ENCODE measurements around the gene SLC22A9.
"Not testable (repeated sequence)": the region's sequence is repeated elsewhere in the genome, so short reads cannot be mapped to it uniquely, and the experiment has no call there.

SLC22A9 gene

DNA sequence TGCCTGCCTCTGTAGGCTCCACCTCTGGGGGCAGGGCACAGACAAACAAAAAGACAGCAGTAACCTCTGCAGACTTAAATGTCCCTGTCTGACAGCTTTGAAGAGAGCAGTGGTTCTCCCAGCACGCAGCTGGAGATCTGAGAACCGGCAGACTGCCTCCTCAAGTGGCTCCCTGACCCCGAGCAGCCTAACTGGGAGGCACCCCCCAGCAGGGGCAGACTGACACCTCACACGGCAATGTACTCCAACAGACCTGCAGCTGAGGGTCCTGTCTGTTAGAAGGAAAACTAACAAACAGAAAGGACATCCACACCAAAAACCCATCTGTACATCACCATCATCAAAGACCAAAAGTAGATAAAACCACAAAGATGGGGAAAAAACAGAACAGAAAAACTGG, 66.2 kb downstream of the SLC22A9 start:
- not testable (repeated sequence) for H3K4me3 ChIP-seq (ENCODE audit: low read depth, low read length); DNase-seq (ENCODE audit: low read depth)

DNA sequence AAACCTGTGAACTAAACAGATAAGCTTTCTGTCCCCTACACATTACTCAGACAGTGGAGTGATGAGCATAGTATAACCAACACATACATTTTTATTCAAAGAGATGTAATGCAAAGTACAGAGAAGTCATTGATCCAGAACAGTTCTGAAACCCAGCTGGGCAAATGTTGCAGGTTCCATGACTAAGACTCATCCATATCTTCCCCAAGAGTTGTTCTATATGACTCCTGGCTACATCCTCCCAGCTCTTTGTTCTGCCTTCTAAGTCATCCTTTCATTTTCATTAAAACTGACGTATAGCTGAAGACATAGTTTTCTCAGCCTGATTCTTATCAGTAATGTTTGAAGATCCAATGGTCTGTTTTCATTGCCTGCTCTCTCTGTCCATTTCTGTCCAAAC, 74.1 kb downstream of the SLC22A9 start:
- no peak for DNase-seq (ENCODE audit: low read depth)
- H3K4me3 ChIP-seq (ENCODE audit: low read depth, low read length): no peak overlapping the region

DNA sequence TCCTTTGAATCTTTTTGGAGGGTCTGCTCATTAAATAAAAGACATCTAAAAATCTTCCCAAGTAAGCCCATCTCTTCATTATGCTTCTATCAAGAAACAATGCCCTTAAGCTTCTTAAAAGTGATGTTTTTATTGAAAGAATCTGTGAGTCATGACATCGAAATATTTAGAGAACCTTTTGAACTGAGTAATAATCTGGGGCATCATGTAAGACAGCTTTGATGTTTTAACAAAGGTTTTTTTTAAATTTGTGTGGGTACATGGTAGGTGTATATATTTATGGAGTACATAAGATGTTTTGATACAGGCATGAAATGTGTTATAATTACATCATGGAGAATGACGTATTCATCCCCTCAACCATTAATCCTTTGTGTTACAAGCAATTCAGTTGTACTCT, 74.6 kb downstream of the SLC22A9 start:
- DNase-seq (ENCODE audit: low read depth): no peak
- no peak overlapping the region for H3K4me3 ChIP-seq (ENCODE audit: low read depth, low read length)

DNA sequence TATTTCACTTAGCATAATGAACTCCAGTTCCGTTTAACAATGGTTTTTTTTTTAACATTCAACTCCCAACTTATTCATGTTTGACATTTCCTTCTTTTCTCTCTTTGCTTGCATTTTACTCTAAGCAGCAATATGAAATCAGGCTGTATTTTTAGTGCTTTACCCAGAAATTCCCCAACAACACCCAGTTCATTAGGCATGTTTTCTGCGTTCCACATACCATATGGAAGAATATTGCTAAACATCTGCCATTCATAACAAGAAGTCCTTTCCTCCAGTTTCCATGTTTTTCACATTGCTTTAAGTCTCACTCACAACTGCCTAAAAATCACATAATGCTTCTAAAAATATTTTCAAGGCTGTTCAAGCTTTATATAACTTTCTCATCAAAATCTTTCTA, 75.5 kb downstream of the SLC22A9 start:
- DNase-seq (ENCODE audit: low read depth): no peak
- H3K4me3 ChIP-seq (ENCODE audit: low read depth, low read length): no peak overlapping the region

DNA sequence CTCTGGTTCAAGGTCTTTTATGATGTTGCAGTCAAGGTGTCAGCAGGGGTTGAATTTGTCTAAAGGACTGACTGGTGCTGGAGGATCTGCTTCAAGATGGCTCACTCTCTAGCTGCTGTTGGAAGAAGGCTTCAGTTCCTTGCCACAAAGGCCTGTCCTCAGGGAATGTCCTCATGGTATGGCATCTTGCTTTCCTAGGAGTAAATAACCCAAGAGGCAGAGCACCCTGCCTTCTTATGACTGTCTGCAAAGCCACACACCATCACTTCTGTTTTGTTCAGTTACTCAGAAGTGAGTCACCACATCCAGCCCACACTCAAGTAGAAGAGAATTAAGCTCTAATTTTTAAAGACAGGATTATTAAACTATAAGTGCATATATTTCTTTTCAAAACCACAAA, 76.1 kb downstream of the SLC22A9 start:
- no peak overlapping the region for H3K4me3 ChIP-seq (ENCODE audit: low read depth, low read length)
- DNase-seq (ENCODE audit: low read depth): peak; percentile 5

DNA sequence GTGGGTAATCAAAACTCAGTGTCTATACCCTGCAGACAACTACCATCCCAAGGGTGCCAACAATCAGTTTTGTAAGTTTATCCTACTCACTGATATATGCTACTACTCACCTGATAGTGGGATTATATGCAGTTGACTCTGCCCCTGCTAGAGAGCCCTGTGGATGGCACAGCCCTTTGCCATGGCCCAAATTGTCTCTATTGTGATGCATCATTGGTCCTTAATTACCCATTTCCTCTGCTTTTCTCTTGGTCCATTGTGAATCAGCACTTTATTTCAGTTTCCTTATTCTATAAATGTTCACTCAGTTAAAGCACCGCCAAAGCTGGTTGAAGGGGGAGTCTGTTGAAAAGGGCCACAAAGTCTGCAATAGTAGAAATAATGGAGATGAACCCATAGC, 79.1 kb downstream of the SLC22A9 start:
- DNase-seq (ENCODE audit: low read depth): no peak

DNA sequence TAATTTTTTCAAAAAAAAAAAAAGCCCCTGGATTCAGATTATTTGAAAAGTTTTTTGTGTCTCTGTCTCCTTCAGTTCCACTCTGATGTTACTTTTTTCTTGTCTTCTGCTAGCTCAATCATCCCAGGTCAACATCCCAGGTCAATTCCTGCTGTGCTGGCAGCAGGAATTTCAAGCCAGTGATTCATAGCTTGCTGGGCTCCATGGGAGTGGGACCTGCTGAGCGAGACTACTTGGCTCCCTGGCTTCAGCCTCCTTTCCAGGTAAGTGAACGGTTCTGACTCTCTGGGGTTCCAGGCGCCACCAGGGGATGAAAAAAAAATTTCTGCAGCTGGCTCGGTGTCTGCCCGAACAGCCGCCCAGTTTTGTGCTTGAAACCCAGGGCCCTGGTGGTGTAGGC, 90.0 kb downstream of the SLC22A9 start:
- no peak for DNase-seq (ENCODE audit: low read depth)
- H3K4me3 ChIP-seq (ENCODE audit: low read depth, low read length): no peak overlapping the region

More for the DNA sequence above, 79.1 kb downstream of the SLC22A9 start:
- no peak overlapping the region for H3K4me3 ChIP-seq (ENCODE audit: low read depth, low read length)

Measured in skeletal muscle cell (primary cell).